DOHH2 (cell line): ENCODE results near the gene ARMC9.

Experiments
- EZH2phosphoT487 ChIP-seq: fragments of 200-600 bp; sonication (generic); IDR thresholded peaks from 2 replicates; pipeline ENCODE4 v1.6.1; 2017; ENCODE audit warnings: borderline replicate concordance, mild to moderate bottlenecking, antibody characterized with exemption, low read length, moderate library complexity, mixed read lengths
- TF ChIP-seq, protein P1 (sequence below): fragments of 200-600 bp; sonication (generic); IDR thresholded peaks from one replicate; pipeline ENCODE4 v1.5.1; 2014; ENCODE audit warnings: antibody characterized with exemption, mild to moderate bottlenecking, low read depth, low read length; ENCODE audit not compliant: poor library complexity, severe bottlenecking

DNA sequence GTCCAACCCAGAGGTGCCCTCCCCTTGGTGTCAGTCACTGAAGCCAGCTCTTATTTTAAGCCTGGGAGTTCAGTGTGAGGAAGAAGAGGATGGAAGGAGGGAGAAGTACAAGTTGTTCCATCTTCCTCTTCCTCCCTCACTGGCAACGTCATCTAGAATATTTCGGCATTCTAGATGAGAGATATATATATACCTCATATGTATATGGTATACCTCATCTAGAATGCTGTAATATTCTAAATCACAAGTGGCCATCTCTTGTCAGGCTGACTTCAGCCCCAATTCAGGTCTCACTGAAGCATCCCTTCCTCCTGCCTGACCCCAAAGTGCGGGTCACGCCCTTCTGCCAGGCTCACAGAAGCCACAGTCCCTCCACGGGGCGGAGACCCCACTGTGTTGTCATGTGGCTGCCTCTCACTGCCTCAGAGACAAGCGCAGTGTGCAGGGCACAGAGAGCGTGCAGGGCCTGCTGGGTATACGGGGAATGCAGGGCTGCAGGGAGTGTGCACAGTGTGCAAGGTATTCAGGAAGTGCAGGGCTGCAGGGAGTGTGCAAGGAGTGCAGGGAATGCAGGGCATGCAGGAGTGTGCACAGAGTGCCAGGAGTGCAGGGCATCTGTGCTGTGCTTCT, 164.2 kb downstream of the ARMC9 start:
- TF ChIP-seq, protein P1, sequence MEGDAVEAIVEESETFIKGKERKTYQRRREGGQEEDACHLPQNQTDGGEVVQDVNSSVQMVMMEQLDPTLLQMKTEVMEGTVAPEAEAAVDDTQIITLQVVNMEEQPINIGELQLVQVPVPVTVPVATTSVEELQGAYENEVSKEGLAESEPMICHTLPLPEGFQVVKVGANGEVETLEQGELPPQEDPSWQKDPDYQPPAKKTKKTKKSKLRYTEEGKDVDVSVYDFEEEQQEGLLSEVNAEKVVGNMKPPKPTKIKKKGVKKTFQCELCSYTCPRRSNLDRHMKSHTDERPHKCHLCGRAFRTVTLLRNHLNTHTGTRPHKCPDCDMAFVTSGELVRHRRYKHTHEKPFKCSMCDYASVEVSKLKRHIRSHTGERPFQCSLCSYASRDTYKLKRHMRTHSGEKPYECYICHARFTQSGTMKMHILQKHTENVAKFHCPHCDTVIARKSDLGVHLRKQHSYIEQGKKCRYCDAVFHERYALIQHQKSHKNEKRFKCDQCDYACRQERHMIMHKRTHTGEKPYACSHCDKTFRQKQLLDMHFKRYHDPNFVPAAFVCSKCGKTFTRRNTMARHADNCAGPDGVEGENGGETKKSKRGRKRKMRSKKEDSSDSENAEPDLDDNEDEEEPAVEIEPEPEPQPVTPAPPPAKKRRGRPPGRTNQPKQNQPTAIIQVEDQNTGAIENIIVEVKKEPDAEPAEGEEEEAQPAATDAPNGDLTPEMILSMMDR: no peak
- no peak for TF ChIP-seq EZH2phosphoT487
